Breast epithelium (tissue), 3 donors: Measurements from ENCODE around the gene SIGLEC10.
"Not testable (repeated sequence)": the region's sequence is repeated elsewhere in the genome, so short reads cannot be mapped to it uniquely, and the experiment has no call there.

Experiments
- CTCF ChIP-seq, 3 donors: fragments of 450-650 bp; IDR thresholded peaks; one replicate each; pipeline ENCODE4 v1.5.1; 2016 to 2017; ENCODE audit warnings: antibody characterized with exemption in 3 of 3, mild to moderate bottlenecking in 3 of 3, moderate library complexity in 3 of 3
- POLR2AphosphoS5 ChIP-seq, 3 donors: sonication (generic); formaldehyde crosslinking; IDR thresholded peaks; one replicate each; pipeline ENCODE4 v1.6.1; 2017; ENCODE audit warnings: antibody characterized with exemption in 3 of 3

DNA sequence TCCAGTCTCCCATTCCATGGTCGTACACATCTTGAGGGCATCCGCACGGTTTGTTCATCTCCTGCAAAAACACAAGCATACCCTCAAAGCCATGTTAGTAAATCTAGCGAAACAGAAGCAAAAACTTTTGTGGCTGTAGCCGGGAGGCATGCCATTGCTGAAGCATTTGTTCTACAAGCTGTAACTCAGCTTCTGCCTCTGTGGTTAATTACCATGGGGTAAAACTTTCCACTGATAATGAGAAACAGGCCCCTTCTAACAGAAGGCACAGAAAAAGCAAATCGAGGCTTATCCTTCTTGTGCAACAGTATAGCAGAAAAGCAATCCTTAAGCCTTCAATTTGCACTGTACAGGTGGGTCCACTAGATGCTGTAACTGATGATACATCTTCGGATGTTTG, 17.5 kb downstream of the SIGLEC10 start:
- TF ChIP-seq CTCF, POLR2AphosphoS5 (IDR thresholded peaks at IDR 0.05): not testable (repeated sequence)
